Activated naive CD4-positive, alpha-beta T cell treated with anti-CD3 and anti-CD28 coated beads, Interleukin-2, amount 50 U/mL, for 72 hours (primary cell): Measurements from ENCODE around the gene ITFG2. TPM values are rescaled to one million over a fixed set of nuclear protein-coding genes. Genes with fewer than 3 reads are reported as not detected.

Experiments used
- ATAC-seq, 2 donors: fragments of 150-1000 bp; cut with Tn5 transposase; 2 replicates each; pipeline ENCODE4 v1.10.0; 2021; ENCODE audit warnings: mild to moderate bottlenecking in 2 of 2, moderate library complexity in 2 of 2
- DNase-seq, 2 donors: peaks; one replicate each; pipeline ENCODE4 v3.0.0; 2021 to 2022; ENCODE audit warnings: low spot score in 2 of 2
- H3K27ac Mint-ChIP-seq, 2 donors: one replicate each; pipeline ENCODE4 v1.8.0; 2022; ENCODE audit warnings: mild to moderate bottlenecking in 2 of 2, mixed read lengths in 2 of 2
- H3K36me3 Mint-ChIP-seq, 2 donors: one replicate each; pipeline ENCODE4 v1.8.0; 2022; ENCODE audit warnings: mixed read lengths in 2 of 2
- H3K9me3 Mint-ChIP-seq, 2 donors: one replicate each; pipeline ENCODE4 v1.8.0; 2022; ENCODE audit warnings: mixed read lengths in 2 of 2
- total RNA-seq, 2 donors: library from RNA; stranded (reverse); gene quantifications; one replicate each; pipeline ENCODE4 v1.2.3, GENCODE V29; 2022

The ITFG2 gene
- total RNA-seq, 2 donors from 2014 or later = 36.3 to 39.1 TPM

- DNase-seq = no peak
- Mint-ChIP-seq H3K27ac (no peak overlapping the region), H3K9me3 (no peaks in the 10 kb centered on the region), H3K36me3 (peaks cover 18 to 20% of the 10 kb centered on the region in 2 donors)
- no peak for ATAC-seq
These were observed 19.6 kb upstream of the ITFG2 start for GRCh38 chr12:2792671-2793500.

GRCh38 chr12:2793561-2793960 is 18.9 kb upstream of the ITFG2 start:
- ATAC-seq = no peak
- Mint-ChIP-seq H3K36me3 (peaks cover 25 to 27% of the 10 kb centered on the region in 2 donors), H3K27ac (peak overlapping the region in 1 of 2 donors; percentile 37), H3K9me3 (no peaks in the 10 kb centered on the region)
- DNase-seq = no peak

GRCh38 chr12:2794191-2794735 is 18.2 kb upstream of the ITFG2 start:
- DNase-seq (peak in 1 of 2 donors; percentile 20), ATAC-seq (peak; percentile 19 to 26)
- no peaks in the 10 kb centered on the region for H3K9me3 Mint-ChIP-seq
- peaks cover 27 to 30% of the 10 kb centered on the region in 2 donors for H3K36me3 Mint-ChIP-seq
- peak overlapping the region in 1 of 2 donors; percentile 37 for H3K27ac Mint-ChIP-seq

- peak within 1 kb of the TSS in 1 of 2 donors; percentile 86 for H3K27ac Mint-ChIP-seq
These were observed 17.7 kb upstream of the ITFG2 start, which contains the start of gene FKBP4 for GRCh38 chr12:2794736-2795289. Gene FKBP4 (plus strand): TSS chr12:2794970. CDS start chr12:2795140, 170 bp downstream.

GRCh38 chr12:2795291-2796186 is 16.9 kb upstream of the ITFG2 start:
- Mint-ChIP-seq H3K36me3 (peaks cover 30 to 38% of the 10 kb centered on the region in 2 donors), H3K27ac (peak overlapping the region; percentile 83 to 86), H3K9me3 (no peaks in the 10 kb centered on the region)
- DNase-seq (peak; percentile 74 to 77), ATAC-seq (peak; percentile 73 to 75)

More at GRCh38 chr12:2794736-2795289, 17.7 kb upstream of the ITFG2 start, which contains the start of gene FKBP4:
- ATAC-seq = peak; percentile 89 to 95
- Mint-ChIP-seq H3K36me3 (peaks cover 30 to 31% of the 10 kb centered on the region in 2 donors), H3K9me3 (no peaks in the 10 kb centered on the region)
- DNase-seq = peak; percentile 86 to 89

GRCh38 chr12:2796187-2796666 is 16.2 kb upstream of the ITFG2 start:
- H3K36me3 Mint-ChIP-seq = peaks cover 30 to 38% of the 10 kb centered on the region in 2 donors
- H3K9me3 Mint-ChIP-seq = no peaks in the 10 kb centered on the region
- DNase-seq = no peak
- ATAC-seq = no peak
- peak overlapping the region; percentile 83 to 86 for H3K27ac Mint-ChIP-seq

- Mint-ChIP-seq H3K9me3 (no peaks in the 10 kb centered on the region), H3K36me3 (peaks cover 38 to 39% of the 10 kb centered on the region in 2 donors), H3K27ac (peak overlapping the region; percentile 60 to 86)
- no peak for ATAC-seq
- no peak for DNase-seq
These were observed 14.6 kb upstream of the ITFG2 start for GRCh38 chr12:2797721-2798418.

- Mint-ChIP-seq H3K36me3 (peaks cover 38 to 39% of the 10 kb centered on the region in 2 donors), H3K27ac (peak overlapping the region; percentile 48 to 56), H3K9me3 (no peaks in the 10 kb centered on the region)
- ATAC-seq = no peak
- no peak for DNase-seq
These were observed 12.4 kb upstream of the ITFG2 start for GRCh38 chr12:2800046-2800570.

GRCh38 chr12:2801044-2801783 is 11.3 kb upstream of the ITFG2 start:
- ATAC-seq (no peak), DNase-seq (no peak)
- Mint-ChIP-seq H3K27ac (peak overlapping the region; percentile 50 to 66), H3K36me3 (peaks cover 35 to 42% of the 10 kb centered on the region in 2 donors), H3K9me3 (no peaks in the 10 kb centered on the region)

GRCh38 chr12:2803635-2804392 is 8.7 kb upstream of the ITFG2 start:
- no peak for ATAC-seq

GRCh38 chr12:2804393-2805142 is 7.9 kb upstream of the ITFG2 start:
- H3K27ac Mint-ChIP-seq = peak overlapping the region; percentile 69 to 75
- ATAC-seq (no peak), DNase-seq (no peak)
- H3K36me3 Mint-ChIP-seq = peaks cover 10 to 14% of the 10 kb centered on the region in 2 donors
- H3K9me3 Mint-ChIP-seq = no peaks in the 10 kb centered on the region

More at GRCh38 chr12:2803635-2804392, 8.7 kb upstream of the ITFG2 start:
- Mint-ChIP-seq H3K9me3 (no peaks in the 10 kb centered on the region), H3K27ac (peak overlapping the region; percentile 69 to 88), H3K36me3 (peaks cover 12 to 16% of the 10 kb centered on the region in 2 donors)
- no peak for DNase-seq

GRCh38 chr12:2805143-2805520 is 7.3 kb upstream of the ITFG2 start:
- no peaks in the 10 kb centered on the region for H3K9me3 Mint-ChIP-seq
- DNase-seq (no peak), ATAC-seq (no peak)
- H3K36me3 Mint-ChIP-seq = peaks cover 4 to 14% of the 10 kb centered on the region in 2 donors
- H3K27ac Mint-ChIP-seq = peak overlapping the region in 1 of 2 donors; percentile 69

- no peak for ATAC-seq
- H3K36me3 Mint-ChIP-seq = peaks cover 0 to 11% of the 10 kb centered on the region in 2 donors
- DNase-seq = no peak
- no peak overlapping the region for H3K27ac Mint-ChIP-seq
- H3K9me3 Mint-ChIP-seq = no peaks in the 10 kb centered on the region
These were observed 5.8 kb upstream of the ITFG2 start for GRCh38 chr12:2806700-2807099.

- ATAC-seq (no peak), DNase-seq (no peak)
- Mint-ChIP-seq H3K9me3 (no peaks in the 10 kb centered on the region), H3K27ac (peak overlapping the region; percentile 92 to 94), H3K36me3 (peaks cover 5% of the 10 kb centered on the region in 2 donors)
These were observed 667 bp upstream of the ITFG2 start for GRCh38 chr12:2811801-2812200.
